T-helper 1 cell treated with Interleukin-12 subunit alpha and Interleukin-12 subunit beta and Interleukin-4 antibody, amounts not matched to agents 30 μg/mL and 1 μg/mL, for 36 hours (primary cell): Measurements from ENCODE around the gene BMPR1B.

Source experiments
- H3K27ac Mint-ChIP-seq: one replicate; pipeline ENCODE4 v1.8.0; 2021; ENCODE audit warnings: mild to moderate bottlenecking, mixed read lengths
- H3K27me3 Mint-ChIP-seq: one replicate; pipeline ENCODE4 v1.8.0; 2021; ENCODE audit warnings: low read depth, mixed read lengths
- H3K36me3 Mint-ChIP-seq: one replicate; pipeline ENCODE4 v1.8.0; 2021; ENCODE audit warnings: low read depth, mixed read lengths
- H3K4me1 Mint-ChIP-seq: one replicate; pipeline ENCODE4 v1.8.0; 2021; ENCODE audit warnings: low read depth, mixed read lengths
- H3K4me3 Mint-ChIP-seq: one replicate; pipeline ENCODE4 v1.8.0; 2021; ENCODE audit warnings: mild to moderate bottlenecking, moderate library complexity, mixed read lengths
- H3K9me3 Mint-ChIP-seq: one replicate; pipeline ENCODE4 v1.8.0; 2021; ENCODE audit warnings: mixed read lengths

The BMPR1B gene

DNA sequence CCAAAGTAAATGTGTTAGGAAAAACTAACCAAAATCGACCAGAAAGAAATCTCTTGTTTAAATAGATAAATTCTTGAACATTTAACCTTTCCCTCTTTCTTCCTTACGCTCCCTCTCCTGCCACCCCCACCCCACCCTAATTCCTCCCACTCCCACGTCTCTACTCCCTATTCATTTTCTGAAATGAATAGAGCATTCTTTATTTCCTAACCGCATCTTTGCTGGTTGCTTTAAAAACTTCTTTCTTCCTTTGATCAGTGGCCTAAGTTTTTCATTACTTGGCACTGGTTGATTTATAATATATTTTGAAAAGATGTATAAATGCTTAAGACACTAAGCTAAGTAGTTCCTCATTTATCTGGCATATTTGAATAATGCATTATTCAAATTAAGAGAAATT lies 33.9 kb downstream of the BMPR1B start:
- Mint-ChIP-seq H3K9me3 (no peaks in the 10 kb centered on the region), H3K4me1 (no peaks in the 10 kb centered on the region), H3K36me3 (no peaks in the 10 kb centered on the region), H3K27me3 (no peaks in the 10 kb centered on the region), H3K27ac (no peak overlapping the region), H3K4me3 (no peak overlapping the region)

DNA sequence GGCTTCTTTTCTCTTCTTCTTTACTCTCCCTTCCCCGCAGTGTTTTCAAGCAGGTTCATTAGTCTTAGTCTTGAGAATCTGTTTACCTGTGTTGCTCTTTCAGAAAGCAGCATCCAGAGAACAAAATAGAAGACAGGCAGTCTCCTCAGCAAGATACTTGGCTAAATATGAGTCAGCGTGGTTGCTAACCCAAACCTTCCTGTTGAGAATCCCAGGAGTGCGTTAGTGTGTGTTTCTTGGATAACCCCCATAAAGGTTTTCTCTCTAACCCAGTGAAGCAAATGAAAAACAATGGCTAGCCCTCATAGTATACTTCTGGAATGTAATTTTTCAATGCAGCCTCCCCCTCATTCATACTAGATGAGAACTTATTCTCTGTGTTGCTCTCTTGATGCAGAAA lies 41.1 kb downstream of the BMPR1B start:
- Mint-ChIP-seq H3K4me3 (no peak overlapping the region), H3K27ac (no peak overlapping the region), H3K27me3 (no peaks in the 10 kb centered on the region), H3K4me1 (no peaks in the 10 kb centered on the region), H3K9me3 (no peaks in the 10 kb centered on the region), H3K36me3 (no peaks in the 10 kb centered on the region)

GRCh38 chr4:94801016-94801415 lies 43.3 kb downstream of the BMPR1B start:
- H3K36me3 Mint-ChIP-seq, result no peaks in the 10 kb centered on the region
- H3K27me3 Mint-ChIP-seq, result no peaks in the 10 kb centered on the region
- H3K4me3 Mint-ChIP-seq, result no peak overlapping the region
- no peaks in the 10 kb centered on the region for H3K9me3 Mint-ChIP-seq
- no peaks in the 10 kb centered on the region for H3K4me1 Mint-ChIP-seq
- H3K27ac Mint-ChIP-seq, result no peak overlapping the region

GRCh38 chr4:94802091-94802490 lies 44.3 kb downstream of the BMPR1B start:
- Mint-ChIP-seq H3K9me3 (no peaks in the 10 kb centered on the region), H3K4me3 (no peak overlapping the region), H3K27me3 (no peaks in the 10 kb centered on the region), H3K4me1 (no peaks in the 10 kb centered on the region), H3K36me3 (no peaks in the 10 kb centered on the region), H3K27ac (no peak overlapping the region)

GRCh38 chr4:94803181-94803580 lies 45.4 kb downstream of the BMPR1B start:
- H3K9me3 Mint-ChIP-seq, result no peaks in the 10 kb centered on the region
- H3K36me3 Mint-ChIP-seq, result no peaks in the 10 kb centered on the region
- no peak overlapping the region for H3K27ac Mint-ChIP-seq
- H3K4me3 Mint-ChIP-seq, result no peak overlapping the region
- no peaks in the 10 kb centered on the region for H3K27me3 Mint-ChIP-seq
- H3K4me1 Mint-ChIP-seq, result no peaks in the 10 kb centered on the region

GRCh38 chr4:94804650-94805049 lies 46.9 kb downstream of the BMPR1B start:
- Mint-ChIP-seq H3K4me3 (no peak overlapping the region), H3K9me3 (no peaks in the 10 kb centered on the region), H3K27ac (no peak overlapping the region), H3K36me3 (no peaks in the 10 kb centered on the region), H3K4me1 (no peaks in the 10 kb centered on the region), H3K27me3 (no peaks in the 10 kb centered on the region)

- Mint-ChIP-seq H3K36me3 (no peaks in the 10 kb centered on the region), H3K9me3 (no peaks in the 10 kb centered on the region), H3K4me3 (no peak overlapping the region), H3K27ac (no peak overlapping the region), H3K4me1 (no peaks in the 10 kb centered on the region), H3K27me3 (no peaks in the 10 kb centered on the region)
Measured at GRCh38 chr4:94806376-94806775, 48.6 kb downstream of the BMPR1B start.

GRCh38 chr4:94811643-94812042 lies 53.9 kb downstream of the BMPR1B start:
- no peaks in the 10 kb centered on the region for H3K36me3 Mint-ChIP-seq
- H3K27me3 Mint-ChIP-seq, result no peaks in the 10 kb centered on the region
- no peaks in the 10 kb centered on the region for H3K9me3 Mint-ChIP-seq
- H3K4me3 Mint-ChIP-seq, result no peak overlapping the region
- no peaks in the 10 kb centered on the region for H3K4me1 Mint-ChIP-seq
- H3K27ac Mint-ChIP-seq, result no peak overlapping the region

GRCh38 chr4:94813221-94813620 lies 55.5 kb downstream of the BMPR1B start:
- no peaks in the 10 kb centered on the region for H3K9me3 Mint-ChIP-seq
- no peaks in the 10 kb centered on the region for H3K4me1 Mint-ChIP-seq
- H3K27ac Mint-ChIP-seq, result no peak overlapping the region
- H3K4me3 Mint-ChIP-seq, result no peak overlapping the region
- no peaks in the 10 kb centered on the region for H3K36me3 Mint-ChIP-seq
- H3K27me3 Mint-ChIP-seq, result no peaks in the 10 kb centered on the region

GRCh38 chr4:94814237-94814636 lies 56.5 kb downstream of the BMPR1B start:
- Mint-ChIP-seq H3K27me3 (no peaks in the 10 kb centered on the region), H3K4me1 (no peaks in the 10 kb centered on the region), H3K27ac (no peak overlapping the region), H3K36me3 (no peaks in the 10 kb centered on the region), H3K9me3 (no peaks in the 10 kb centered on the region), H3K4me3 (no peak overlapping the region)

- Mint-ChIP-seq H3K4me1 (no peaks in the 10 kb centered on the region), H3K36me3 (no peaks in the 10 kb centered on the region), H3K9me3 (no peaks in the 10 kb centered on the region), H3K4me3 (no peak overlapping the region), H3K27ac (no peak overlapping the region), H3K27me3 (no peaks in the 10 kb centered on the region)
Measured at GRCh38 chr4:94819371-94820168, 61.8 kb downstream of the BMPR1B start.

DNA sequence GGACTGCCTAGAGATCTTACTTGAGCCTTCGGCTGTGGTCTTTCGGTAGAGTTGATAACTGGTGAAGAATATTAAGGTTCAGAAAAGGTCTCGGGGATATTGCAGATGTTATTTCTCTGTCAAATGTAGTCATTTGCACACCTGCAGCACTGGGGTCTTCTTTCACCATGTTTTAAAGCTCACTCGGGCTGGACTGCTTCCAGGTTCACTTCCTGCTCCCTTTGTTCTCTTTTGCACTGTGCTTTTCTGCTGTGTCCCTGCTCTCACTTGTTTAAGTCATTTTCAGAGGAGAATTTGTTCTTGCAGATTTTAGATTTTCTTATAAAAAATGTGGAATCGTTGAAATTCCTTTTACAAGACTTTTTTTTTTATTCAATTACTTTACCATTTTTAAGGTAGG lies 68.5 kb downstream of the BMPR1B start:
- Mint-ChIP-seq H3K4me3 (no peak overlapping the region), H3K9me3 (no peaks in the 10 kb centered on the region), H3K27ac (no peak overlapping the region), H3K27me3 (no peaks in the 10 kb centered on the region), H3K36me3 (no peaks in the 10 kb centered on the region), H3K4me1 (no peaks in the 10 kb centered on the region)

- H3K27ac Mint-ChIP-seq, result no peak overlapping the region
- no peaks in the 10 kb centered on the region for H3K36me3 Mint-ChIP-seq
- H3K9me3 Mint-ChIP-seq, result no peaks in the 10 kb centered on the region
- H3K27me3 Mint-ChIP-seq, result no peaks in the 10 kb centered on the region
- no peaks in the 10 kb centered on the region for H3K4me1 Mint-ChIP-seq
- H3K4me3 Mint-ChIP-seq, result no peak overlapping the region
Measured at GRCh38 chr4:94827481-94828110, 69.8 kb downstream of the BMPR1B start.

- H3K27me3 Mint-ChIP-seq, result no peaks in the 10 kb centered on the region
- no peaks in the 10 kb centered on the region for H3K9me3 Mint-ChIP-seq
- no peak overlapping the region for H3K4me3 Mint-ChIP-seq
- no peak overlapping the region for H3K27ac Mint-ChIP-seq
- no peaks in the 10 kb centered on the region for H3K36me3 Mint-ChIP-seq
- no peaks in the 10 kb centered on the region for H3K4me1 Mint-ChIP-seq
Measured at GRCh38 chr4:94828882-94829281, 71.1 kb downstream of the BMPR1B start.

GRCh38 chr4:94831607-94832006 lies 73.9 kb downstream of the BMPR1B start:
- H3K9me3 Mint-ChIP-seq, result no peaks in the 10 kb centered on the region
- no peaks in the 10 kb centered on the region for H3K4me1 Mint-ChIP-seq
- no peaks in the 10 kb centered on the region for H3K36me3 Mint-ChIP-seq
- H3K27ac Mint-ChIP-seq, result no peak overlapping the region
- H3K27me3 Mint-ChIP-seq, result no peaks in the 10 kb centered on the region
- no peak overlapping the region for H3K4me3 Mint-ChIP-seq
